Mucosa of descending colon (tissue), 3 donors: Measurements from ENCODE around the gene ASTN2. TPM values are rescaled to one million over a fixed set of nuclear protein-coding genes. Genes with fewer than 3 reads are reported as not detected.

Experiments used
- ATAC-seq: fragments of 200-7000 bp; cut with Tn5 transposase; one replicate; pipeline ENCODE4 v1.9.1; 2020; ENCODE audit warnings: mild to moderate bottlenecking, moderate library complexity
- DNase-seq, 3 donors: peaks; one replicate each; pipeline ENCODE4 v3.0.0-alpha.2; 2020
- H3K36me3 ChIP-seq: fragments of 200-600 bp; one replicate; pipeline ENCODE4 v1.8.0; 2021; ENCODE audit warnings: low read depth, mild to moderate bottlenecking
- H3K4me1 ChIP-seq: fragments of 200-600 bp; one replicate; pipeline ENCODE4 v1.8.0; 2021; ENCODE audit warnings: low read depth, mild to moderate bottlenecking
- H3K4me3 ChIP-seq: fragments of 200-600 bp; one replicate; pipeline ENCODE4 v1.8.0; 2021; ENCODE audit warnings: mild to moderate bottlenecking
- H3K9me3 ChIP-seq: fragments of 200-600 bp; one replicate; pipeline ENCODE4 v1.8.0; 2021; ENCODE audit warnings: mild to moderate bottlenecking
- intact Hi-C, 2 donors: fragments of 100-400 bp; cut with DNase I in 1 of 2; cut with micrococcal nuclease in 1 of 2; formaldehyde crosslinking; loops; one replicate each; pipeline versions ENCODE4 v1.11.0 to v1.11.1; 2022; cut with DNase I, micrococcal nuclease
- total RNA-seq, 3 donors: library from RNA; stranded (reverse); fragmentation: NEBNext Ultra II Directional in 2 of 3; extraction: Animal tissue kit (Norgen Biotek cat#: 25700) in 2 of 3; gene quantifications; one replicate each; pipeline versions ENCODE4 v1.2.1 to v1.2.4, GENCODE V29; 2021 to 2023
- TF ChIP-seq, protein P1 (sequence below): fragments of 200-600 bp; IDR thresholded peaks from one replicate; pipeline ENCODE4 v1.8.0; 2022; ENCODE audit warnings: antibody characterized with exemption, mild to moderate bottlenecking
- donor health status: DM: no; HTN: no; CAD: no; lungs with moderate emphysema.
- donor health status: DM: no; HTN: no; CAD: no.
- donor health status: DM: no; HTN: yes; CAD: no.

Gene ASTN2
- total RNA-seq, 3 donors from 2014 or later, result 3.5 to 6.1 (median 5.4) TPM

DNA sequence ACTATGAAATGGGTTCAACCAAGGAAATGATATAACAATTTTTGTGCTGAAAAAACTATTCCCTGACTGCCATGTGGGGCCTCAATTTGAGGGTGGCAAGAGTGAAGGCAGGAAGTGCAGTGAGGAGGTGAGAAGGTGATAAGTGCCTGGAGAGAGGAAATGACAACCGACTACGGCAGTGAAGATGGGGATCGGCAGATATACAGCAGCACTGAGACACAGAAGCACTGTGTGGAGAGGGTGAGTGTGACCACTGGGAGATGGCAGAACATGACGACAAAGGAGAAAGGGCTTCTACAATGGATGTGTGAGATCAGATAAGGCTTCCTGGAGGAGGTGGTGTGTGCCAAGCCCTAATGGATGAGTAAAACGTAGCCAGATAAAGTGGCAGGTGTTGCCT, 456.0 kb downstream of the ASTN2 start:
- H3K36me3 ChIP-seq, result no peaks in the 10 kb centered on the region
- H3K4me1 ChIP-seq, result no peaks in the 10 kb centered on the region
- TF ChIP-seq, protein P1, sequence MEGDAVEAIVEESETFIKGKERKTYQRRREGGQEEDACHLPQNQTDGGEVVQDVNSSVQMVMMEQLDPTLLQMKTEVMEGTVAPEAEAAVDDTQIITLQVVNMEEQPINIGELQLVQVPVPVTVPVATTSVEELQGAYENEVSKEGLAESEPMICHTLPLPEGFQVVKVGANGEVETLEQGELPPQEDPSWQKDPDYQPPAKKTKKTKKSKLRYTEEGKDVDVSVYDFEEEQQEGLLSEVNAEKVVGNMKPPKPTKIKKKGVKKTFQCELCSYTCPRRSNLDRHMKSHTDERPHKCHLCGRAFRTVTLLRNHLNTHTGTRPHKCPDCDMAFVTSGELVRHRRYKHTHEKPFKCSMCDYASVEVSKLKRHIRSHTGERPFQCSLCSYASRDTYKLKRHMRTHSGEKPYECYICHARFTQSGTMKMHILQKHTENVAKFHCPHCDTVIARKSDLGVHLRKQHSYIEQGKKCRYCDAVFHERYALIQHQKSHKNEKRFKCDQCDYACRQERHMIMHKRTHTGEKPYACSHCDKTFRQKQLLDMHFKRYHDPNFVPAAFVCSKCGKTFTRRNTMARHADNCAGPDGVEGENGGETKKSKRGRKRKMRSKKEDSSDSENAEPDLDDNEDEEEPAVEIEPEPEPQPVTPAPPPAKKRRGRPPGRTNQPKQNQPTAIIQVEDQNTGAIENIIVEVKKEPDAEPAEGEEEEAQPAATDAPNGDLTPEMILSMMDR, result no peak
- ATAC-seq (no peak), DNase-seq (no peak)
- no peaks in the 10 kb centered on the region for H3K9me3 ChIP-seq
- intact Hi-C loops, result no loop called here
- H3K4me3 ChIP-seq, result no peak overlapping the region

DNA sequence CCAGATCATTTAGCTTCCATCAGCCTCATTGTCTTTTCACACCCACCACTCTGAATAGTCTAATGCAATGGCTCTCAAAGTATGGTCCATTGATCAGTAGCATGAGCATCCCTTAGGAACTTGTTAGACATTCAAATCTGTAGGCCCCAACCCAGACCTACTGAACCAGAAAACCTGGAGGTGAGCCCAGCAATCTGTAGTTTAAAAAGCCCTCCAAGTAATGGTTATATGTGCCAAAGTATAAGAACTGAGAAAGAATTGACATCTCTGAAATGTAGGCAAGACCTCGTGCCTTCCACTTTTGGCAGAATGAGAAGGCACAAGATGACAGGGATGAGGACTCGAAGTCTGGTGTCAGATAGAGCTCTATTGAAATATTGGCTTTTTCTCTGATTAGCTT, 460.1 kb downstream of the ASTN2 start:
- intact Hi-C loops, result no loop called here

DNA sequence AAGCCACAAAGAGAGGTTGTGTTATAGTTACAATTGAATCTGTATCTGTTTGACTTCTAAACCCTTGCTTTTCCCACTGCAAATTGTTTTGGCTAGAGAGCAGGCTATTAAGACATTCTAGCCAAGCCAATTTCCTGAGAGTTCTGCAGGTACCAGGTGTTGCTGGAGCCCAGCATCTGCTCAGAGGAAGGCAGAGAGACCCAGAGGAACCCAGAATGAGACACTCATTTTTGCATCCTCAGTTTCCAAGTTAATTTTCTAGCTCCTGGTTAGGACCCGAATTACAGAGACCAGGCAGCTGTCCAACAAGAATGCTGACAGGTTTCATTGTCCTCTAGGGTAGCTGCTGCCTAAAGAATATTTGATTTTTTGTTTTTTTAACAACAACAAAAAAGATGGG, 461.6 kb downstream of the ASTN2 start:
- DNase-seq (no peak), ATAC-seq (no peak)
- intact Hi-C loops, result no loop called here

More for the DNA sequence above, 460.1 kb downstream of the ASTN2 start:
- Histone ChIP-seq H3K9me3 (no peaks in the 10 kb centered on the region), H3K4me3 (no peak overlapping the region), H3K36me3 (no peaks in the 10 kb centered on the region), H3K4me1 (no peaks in the 10 kb centered on the region)
- ATAC-seq (no peak), DNase-seq (no peak)
- TF ChIP-seq, protein P1, result no peak

DNA sequence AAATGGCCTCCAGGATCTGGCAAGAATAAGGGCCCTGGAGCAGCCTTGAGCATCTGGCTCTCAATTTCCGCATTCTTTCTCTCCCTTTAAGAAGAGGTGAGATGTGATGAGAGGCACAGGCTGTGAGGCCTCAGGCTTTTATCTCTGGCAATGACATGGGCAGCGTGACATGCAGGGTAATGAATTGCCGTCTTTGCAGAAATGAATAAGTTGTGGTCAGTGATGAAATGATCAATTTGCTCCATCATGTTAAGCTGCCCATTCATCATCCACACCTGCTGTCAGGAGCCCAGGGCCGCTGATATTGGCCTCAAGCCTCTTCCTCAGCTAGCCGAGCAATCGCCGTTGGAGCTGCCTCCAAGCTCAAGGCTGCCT, 462.4 kb downstream of the ASTN2 start:
- Histone ChIP-seq H3K9me3 (no peaks in the 10 kb centered on the region), H3K4me1 (no peaks in the 10 kb centered on the region), H3K36me3 (no peaks in the 10 kb centered on the region), H3K4me3 (no peak overlapping the region)
- TF ChIP-seq, protein P1, result no peak
- intact Hi-C loops, result no loop called here
- ATAC-seq (no peak), DNase-seq (no peak)

More for the DNA sequence above, 461.6 kb downstream of the ASTN2 start:
- no peaks in the 10 kb centered on the region for H3K4me1 ChIP-seq
- H3K9me3 ChIP-seq, result no peaks in the 10 kb centered on the region
- no peak overlapping the region for H3K4me3 ChIP-seq
- TF ChIP-seq, protein P1, result no peak
- H3K36me3 ChIP-seq, result no peaks in the 10 kb centered on the region

DNA sequence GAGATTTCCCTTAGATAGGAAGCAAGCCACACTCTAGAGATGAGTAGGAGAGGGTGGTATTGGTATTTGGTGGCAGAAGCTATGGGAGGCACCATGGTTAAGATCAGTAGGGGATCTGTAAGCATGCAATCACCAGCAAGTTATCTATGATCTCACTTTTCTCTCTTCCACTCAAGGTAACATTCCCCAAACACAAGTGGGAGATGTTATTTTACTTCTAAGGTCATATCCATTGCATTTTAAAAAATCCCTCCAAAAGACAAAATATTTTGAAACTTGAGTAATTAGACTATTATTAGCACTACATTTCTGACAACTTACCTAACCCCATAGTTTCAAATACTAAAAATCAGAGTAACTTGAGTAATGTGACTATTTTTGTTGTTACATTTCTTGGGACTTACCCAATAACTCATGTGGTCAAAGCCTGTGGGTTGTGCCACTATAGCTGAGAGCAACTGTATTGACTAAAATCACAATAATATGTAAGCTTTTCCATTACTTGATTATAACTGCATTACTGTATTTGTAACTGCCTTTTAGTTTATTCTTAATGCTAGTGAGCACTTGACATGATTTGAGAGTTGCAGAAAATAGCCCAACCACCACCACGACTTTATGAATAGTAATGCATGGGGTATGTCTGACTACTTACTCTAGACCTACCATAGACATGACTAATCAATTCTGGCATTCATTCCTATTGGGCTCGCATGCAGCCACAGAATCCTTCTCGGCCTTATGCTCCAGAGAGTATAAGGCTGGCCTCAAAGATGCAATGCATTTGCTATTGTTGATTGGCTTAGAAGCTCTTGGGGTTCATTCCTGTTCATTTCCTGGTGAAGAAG, 463.0 kb downstream of the ASTN2 start:
- ATAC-seq, result no peak
- intact Hi-C loops, result no loop called here
- no peak for DNase-seq
- Histone ChIP-seq H3K9me3 (no peaks in the 10 kb centered on the region), H3K4me1 (no peaks in the 10 kb centered on the region), H3K36me3 (no peaks in the 10 kb centered on the region), H3K4me3 (no peak overlapping the region)
- TF ChIP-seq, protein P1, result no peak
